ENCODE measurements around the gene RAP1GAP.

Gene RAP1GAP

GRCh38 chr1:21610027-21610426 is 59.1 kb downstream of the RAP1GAP start:
- no peaks in the 10 kb centered on the region for H3K36me3 ChIP-seq (ENCODE audit: insufficient read depth, low read length)
- H3K27ac ChIP-seq (ENCODE audit: low read depth, low read length): no peak overlapping the region
- H3K4me1 ChIP-seq (ENCODE audit: insufficient read depth, low read length): no peaks in the 10 kb centered on the region
- H3K4me3 ChIP-seq (ENCODE audit: low read depth in 1 of 2, low read length in 2 of 2): no peak overlapping the region
- peaks cover 0 to 9% of the 10 kb centered on the region in 2 donors for H3K27me3 ChIP-seq (ENCODE audit: control insufficient read depth in 1 of 2, insufficient read depth in 2 of 2, low read length in 2 of 2)
- no peak overlapping the region for H3K9ac ChIP-seq (ENCODE audit: low read length)
- H3K9me3 ChIP-seq (ENCODE audit: low read length): no peaks in the 10 kb centered on the region

GRCh38 chr1:21608798-21609197 is 60.4 kb downstream of the RAP1GAP start:
- no peaks in the 10 kb centered on the region for H3K9me3 ChIP-seq (ENCODE audit: low read length)
- no peak overlapping the region for H3K4me3 ChIP-seq (ENCODE audit: low read depth in 1 of 2, low read length in 2 of 2)
- H3K27ac ChIP-seq (ENCODE audit: low read depth, low read length): no peak overlapping the region
- H3K4me1 ChIP-seq (ENCODE audit: insufficient read depth, low read length): no peaks in the 10 kb centered on the region
- H3K9ac ChIP-seq (ENCODE audit: low read length): no peak overlapping the region
- no peaks in the 10 kb centered on the region for H3K36me3 ChIP-seq (ENCODE audit: insufficient read depth, low read length)
- H3K27me3 ChIP-seq (ENCODE audit: control insufficient read depth in 1 of 2, insufficient read depth in 2 of 2, low read length in 2 of 2): peaks cover 0 to 9% of the 10 kb centered on the region in 2 donors

- Histone ChIP-seq H3K9ac (ENCODE audit: low read length) (no peak overlapping the region), H3K36me3 (ENCODE audit: insufficient read depth, low read length) (no peaks in the 10 kb centered on the region), H3K9me3 (ENCODE audit: low read length) (no peaks in the 10 kb centered on the region), H3K4me3 (ENCODE audit: low read depth in 1 of 2, low read length in 2 of 2) (no peak overlapping the region), H3K4me1 (ENCODE audit: insufficient read depth, low read length) (no peaks in the 10 kb centered on the region), H3K27ac (ENCODE audit: low read depth, low read length) (no peak overlapping the region), H3K27me3 (ENCODE audit: control insufficient read depth in 1 of 2, insufficient read depth in 2 of 2, low read length in 2 of 2) (peaks cover 0 to 10% of the 10 kb centered on the region in 2 donors)
Observed at GRCh38 chr1:21607549-21608529, 61.3 kb downstream of the RAP1GAP start.

- Histone ChIP-seq H3K27ac (ENCODE audit: low read depth, low read length) (no peak overlapping the region), H3K4me3 (ENCODE audit: low read depth in 1 of 2, low read length in 2 of 2) (no peak overlapping the region), H3K9me3 (ENCODE audit: low read length) (no peaks in the 10 kb centered on the region), H3K9ac (ENCODE audit: low read length) (no peak overlapping the region), H3K27me3 (ENCODE audit: control insufficient read depth in 1 of 2, insufficient read depth in 2 of 2, low read length in 2 of 2) (peaks cover 0 to 14% of the 10 kb centered on the region in 2 donors), H3K36me3 (ENCODE audit: insufficient read depth, low read length) (no peaks in the 10 kb centered on the region), H3K4me1 (ENCODE audit: insufficient read depth, low read length) (no peaks in the 10 kb centered on the region)
Observed at GRCh38 chr1:21605964-21606705, 63.0 kb downstream of the RAP1GAP start.

GRCh38 chr1:21605012-21605715 is 64.0 kb downstream of the RAP1GAP start:
- no peak overlapping the region for H3K4me3 ChIP-seq (ENCODE audit: low read depth in 1 of 2, low read length in 2 of 2)
- H3K4me1 ChIP-seq (ENCODE audit: insufficient read depth, low read length): no peaks in the 10 kb centered on the region
- H3K9me3 ChIP-seq (ENCODE audit: low read length): no peaks in the 10 kb centered on the region
- H3K27ac ChIP-seq (ENCODE audit: low read depth, low read length): no peak overlapping the region
- no peak overlapping the region for H3K9ac ChIP-seq (ENCODE audit: low read length)
- peaks cover 0 to 14% of the 10 kb centered on the region in 2 donors for H3K27me3 ChIP-seq (ENCODE audit: control insufficient read depth in 1 of 2, insufficient read depth in 2 of 2, low read length in 2 of 2)
- no peaks in the 10 kb centered on the region for H3K36me3 ChIP-seq (ENCODE audit: insufficient read depth, low read length)

- no peak overlapping the region for H3K9ac ChIP-seq (ENCODE audit: low read length)
- peaks cover 0 to 14% of the 10 kb centered on the region in 2 donors for H3K27me3 ChIP-seq (ENCODE audit: control insufficient read depth in 1 of 2, insufficient read depth in 2 of 2, low read length in 2 of 2)
- H3K36me3 ChIP-seq (ENCODE audit: insufficient read depth, low read length): no peaks in the 10 kb centered on the region
- no peak overlapping the region for H3K27ac ChIP-seq (ENCODE audit: low read depth, low read length)
- H3K9me3 ChIP-seq (ENCODE audit: low read length): no peaks in the 10 kb centered on the region
- H3K4me3 ChIP-seq (ENCODE audit: low read depth in 1 of 2, low read length in 2 of 2): no peak overlapping the region
- no peaks in the 10 kb centered on the region for H3K4me1 ChIP-seq (ENCODE audit: insufficient read depth, low read length)
Observed at GRCh38 chr1:21604208-21604957, 64.8 kb downstream of the RAP1GAP start.

- Histone ChIP-seq H3K27ac (ENCODE audit: low read depth, low read length) (no peak overlapping the region), H3K9me3 (ENCODE audit: low read length) (no peaks in the 10 kb centered on the region), H3K9ac (ENCODE audit: low read length) (no peak overlapping the region), H3K4me3 (ENCODE audit: low read depth in 1 of 2, low read length in 2 of 2) (no peak overlapping the region), H3K4me1 (ENCODE audit: insufficient read depth, low read length) (no peaks in the 10 kb centered on the region), H3K27me3 (ENCODE audit: control insufficient read depth in 1 of 2, insufficient read depth in 2 of 2, low read length in 2 of 2) (peaks cover 0 to 14% of the 10 kb centered on the region in 2 donors), H3K36me3 (ENCODE audit: insufficient read depth, low read length) (no peaks in the 10 kb centered on the region)
Observed at GRCh38 chr1:21603177-21604138, 65.7 kb downstream of the RAP1GAP start.

GRCh38 chr1:21601278-21602048 is 67.7 kb downstream of the RAP1GAP start:
- Histone ChIP-seq H3K36me3 (ENCODE audit: insufficient read depth, low read length) (no peaks in the 10 kb centered on the region), H3K27ac (ENCODE audit: low read depth, low read length) (no peak overlapping the region), H3K9me3 (ENCODE audit: low read length) (no peaks in the 10 kb centered on the region), H3K27me3 (ENCODE audit: control insufficient read depth in 1 of 2, insufficient read depth in 2 of 2, low read length in 2 of 2) (peaks cover 3 to 11% of the 10 kb centered on the region in 2 donors), H3K4me1 (ENCODE audit: insufficient read depth, low read length) (no peaks in the 10 kb centered on the region), H3K9ac (ENCODE audit: low read length) (no peak overlapping the region), H3K4me3 (ENCODE audit: low read depth in 1 of 2, low read length in 2 of 2) (no peak overlapping the region)

GRCh38 chr1:21599402-21599801 is 69.8 kb downstream of the RAP1GAP start:
- Histone ChIP-seq H3K27ac (ENCODE audit: low read depth, low read length) (no peak overlapping the region), H3K27me3 (ENCODE audit: control insufficient read depth in 1 of 2, insufficient read depth in 2 of 2, low read length in 2 of 2) (peaks cover 3 to 22% of the 10 kb centered on the region in 2 donors), H3K36me3 (ENCODE audit: insufficient read depth, low read length) (no peaks in the 10 kb centered on the region), H3K4me3 (ENCODE audit: low read depth in 1 of 2, low read length in 2 of 2) (no peak overlapping the region), H3K4me1 (ENCODE audit: insufficient read depth, low read length) (no peaks in the 10 kb centered on the region), H3K9me3 (ENCODE audit: low read length) (no peaks in the 10 kb centered on the region), H3K9ac (ENCODE audit: low read length) (no peak overlapping the region)

Measured in muscle layer of colon (tissue), 2 donors.